HG03066 (cell line): ENCODE results near the gene PITPNM3.

ENCODE experiments used
- ATAC-seq: cut with Tn5 transposase; IDR thresholded peaks from one replicate; pipeline ENCODE4 v1.9.1; 2021; ENCODE audit warnings: low read depth; ENCODE audit not compliant: unreplicated experiment

Gene PITPNM3

DNA sequence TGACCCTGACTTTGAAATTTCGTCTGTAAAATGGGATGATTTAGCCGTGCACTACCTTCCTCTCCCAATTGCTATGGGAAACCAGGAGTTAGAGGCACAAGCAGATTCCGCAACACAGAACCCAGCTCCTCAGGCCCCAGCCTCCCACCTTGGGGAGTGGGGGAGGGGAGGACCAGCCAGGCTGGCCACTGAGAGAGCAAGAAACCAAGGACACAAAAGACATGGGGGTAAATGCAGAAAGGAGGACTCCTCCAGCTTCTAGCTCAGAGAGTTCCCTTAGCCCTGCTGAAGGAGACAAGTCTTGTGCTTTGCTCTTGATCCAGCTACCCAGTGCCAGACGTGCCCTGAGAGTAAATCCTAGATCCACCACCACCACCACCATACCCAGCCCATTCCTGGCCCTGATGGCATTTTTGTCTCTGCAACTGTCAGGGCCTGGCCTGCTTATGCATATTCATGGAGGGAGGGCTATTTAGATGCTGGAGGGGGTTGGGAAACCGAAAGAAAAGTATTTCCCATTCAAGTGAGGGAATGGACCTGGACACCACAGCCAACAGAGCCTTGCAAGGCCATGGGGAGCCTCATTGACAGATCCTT is 25.9 kb downstream of the PITPNM3 start:
- no peak for ATAC-seq

DNA sequence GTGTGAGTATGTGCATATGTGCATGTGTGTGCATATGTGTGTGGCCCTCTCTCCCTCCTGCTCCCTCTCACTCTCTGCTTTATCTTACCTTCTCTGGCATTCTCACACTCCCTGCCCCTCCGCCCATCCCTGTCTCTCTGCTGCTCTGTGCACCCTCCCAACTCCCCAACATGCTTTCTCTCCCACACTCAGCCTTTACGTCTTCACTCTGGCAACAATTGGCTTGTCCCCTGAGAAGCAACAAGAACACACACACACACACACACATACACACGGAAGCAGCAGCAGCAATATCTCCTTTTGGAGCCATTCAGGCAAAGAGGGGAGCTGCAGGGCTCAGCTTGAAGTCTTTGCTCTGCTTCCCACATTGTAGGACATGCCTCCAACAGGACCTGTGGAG is 27.8 kb downstream of the PITPNM3 start:
- ATAC-seq, result no peak

DNA sequence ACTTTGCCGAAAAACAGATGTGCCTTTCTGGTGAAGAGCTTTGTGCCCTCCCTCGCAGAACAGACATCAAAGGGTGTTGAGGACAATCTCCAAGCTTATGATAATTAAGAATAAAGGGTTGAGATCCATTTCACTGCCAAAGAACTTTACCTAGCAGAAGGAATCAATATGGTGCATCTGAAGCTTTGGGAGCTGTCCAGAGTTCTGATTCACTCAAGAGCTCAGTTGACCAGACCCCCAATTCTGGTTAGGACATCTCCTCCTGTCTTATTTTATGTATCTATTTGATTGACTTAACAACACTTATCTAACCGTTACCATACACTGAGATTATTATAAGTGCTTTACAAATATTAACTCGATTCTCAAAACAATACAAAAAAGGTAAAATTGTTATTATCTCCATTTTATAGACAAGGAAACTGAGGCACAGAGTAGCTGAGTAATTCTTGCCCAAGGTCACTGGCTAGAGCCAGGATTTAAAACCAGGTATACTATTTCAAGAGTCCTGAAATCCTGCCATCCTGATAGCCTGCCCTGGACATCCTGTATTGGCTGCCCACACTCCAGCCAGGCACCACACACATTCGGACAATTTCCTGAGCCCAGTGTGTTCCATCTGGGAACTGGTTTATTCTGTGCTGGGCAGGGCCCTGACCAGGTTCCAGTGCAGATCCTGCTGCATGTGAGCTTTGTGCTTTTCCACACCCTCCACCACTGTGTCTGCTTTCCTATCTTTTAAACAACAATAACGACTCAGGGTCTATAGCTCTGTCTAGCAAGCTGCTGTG is 29.8 kb downstream of the PITPNM3 start:
- ATAC-seq, result no peak

DNA sequence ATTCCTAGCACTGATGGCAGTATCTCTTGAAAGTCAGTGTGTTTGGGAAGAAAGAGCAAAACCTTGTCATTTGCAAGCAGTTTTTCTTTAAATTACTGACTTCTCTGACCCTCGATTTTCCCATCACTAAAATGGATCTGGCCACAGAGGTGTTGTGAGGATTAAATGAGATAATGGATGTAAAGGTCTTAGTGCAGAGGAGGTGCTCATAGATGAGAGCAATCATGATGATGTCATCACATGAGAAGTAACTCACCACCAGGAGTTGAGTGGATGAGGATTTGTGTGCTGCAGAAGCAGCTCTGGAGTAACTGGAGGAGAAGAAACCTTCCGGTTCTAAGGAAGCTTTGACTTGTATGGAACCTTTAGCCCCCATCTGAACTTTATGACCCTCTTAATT is 30.6 kb downstream of the PITPNM3 start:
- no peak for ATAC-seq

DNA sequence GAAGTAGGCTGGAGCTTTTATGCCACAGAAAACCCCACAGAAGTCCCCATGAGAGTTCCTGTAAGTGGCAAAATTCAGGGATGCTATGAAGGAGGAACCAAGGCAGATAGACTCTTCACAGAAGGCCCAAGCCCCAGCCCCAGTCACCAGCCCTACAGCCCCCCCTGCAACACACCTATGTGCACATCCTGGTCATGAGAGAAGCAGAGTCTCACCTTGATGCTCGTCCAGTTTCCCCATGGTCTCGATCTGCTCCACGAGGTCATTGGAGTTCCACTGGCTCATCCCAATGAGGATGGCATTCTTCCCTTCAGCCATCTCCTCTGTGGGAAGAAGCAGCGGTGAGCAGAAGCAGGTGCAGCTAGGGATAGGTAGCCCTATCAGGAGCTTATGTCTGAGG is 31.2 kb downstream of the PITPNM3 start:
- ATAC-seq, result no peak

DNA sequence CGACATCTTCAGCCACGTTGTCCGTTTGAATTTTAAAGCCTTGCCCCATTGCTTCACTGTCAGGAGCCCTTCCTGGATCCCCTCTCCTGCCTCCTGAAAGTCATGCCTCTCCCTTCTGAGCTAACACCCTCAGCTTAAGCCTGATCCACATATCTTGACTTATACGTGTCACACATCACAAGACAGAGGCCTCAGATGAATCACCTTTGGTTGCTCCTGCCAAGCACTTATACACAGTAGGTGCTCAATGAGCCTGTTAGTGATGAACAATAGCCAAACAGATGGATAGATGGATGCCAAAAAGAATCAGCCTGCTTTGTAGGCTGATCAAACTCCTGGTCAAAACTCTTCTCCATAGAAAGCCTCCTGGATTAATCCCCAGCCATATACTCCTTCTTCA is 31.8 kb downstream of the PITPNM3 start:
- ATAC-seq, result no peak

DNA sequence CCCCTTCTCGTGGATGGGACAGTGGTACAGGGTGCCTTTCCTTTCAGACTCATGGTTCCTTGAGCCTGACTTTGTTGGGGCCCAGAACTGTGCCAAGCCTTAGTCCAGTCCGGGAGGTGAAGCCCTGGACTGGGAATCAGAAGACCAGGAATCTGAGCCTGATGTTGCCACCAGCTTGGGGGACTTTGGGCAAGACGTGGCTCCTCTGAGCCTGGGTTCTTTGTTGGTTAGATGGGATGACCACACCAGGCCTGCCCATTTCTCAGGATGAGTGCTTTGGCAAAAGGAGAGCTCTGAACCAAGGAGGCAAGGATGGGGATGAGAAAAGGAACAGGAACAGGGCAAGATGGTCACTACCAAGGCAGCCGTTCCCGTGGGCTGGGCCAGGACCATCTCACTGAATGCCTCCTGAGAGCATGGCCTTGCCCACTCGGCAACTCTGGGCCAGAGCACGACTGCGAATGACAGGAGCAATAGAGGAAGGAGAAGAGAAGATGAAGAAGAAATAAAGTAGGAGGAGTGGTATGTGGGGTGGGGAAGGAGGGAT is 32.5 kb downstream of the PITPNM3 start:
- ATAC-seq, result no peak

DNA sequence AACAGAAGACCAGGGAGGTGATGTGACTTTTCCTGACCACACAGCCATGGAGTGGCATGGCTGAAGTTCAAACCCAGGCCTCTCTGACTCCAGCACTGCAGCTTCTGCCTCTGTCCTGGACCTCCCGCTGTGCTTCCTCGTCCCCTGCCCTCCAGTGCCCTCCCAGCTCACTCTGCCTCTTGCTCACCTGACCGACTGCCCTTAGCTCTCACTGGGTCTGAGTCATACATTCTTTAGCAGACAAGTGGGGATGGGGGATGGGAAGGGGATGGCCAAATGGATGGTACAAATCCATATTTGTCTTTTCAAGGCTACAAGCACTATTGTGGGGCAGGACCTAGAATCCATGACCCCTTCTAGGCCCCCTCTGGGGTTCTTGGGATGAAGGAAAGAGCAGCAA is 33.0 kb downstream of the PITPNM3 start:
- ATAC-seq, result no peak

DNA sequence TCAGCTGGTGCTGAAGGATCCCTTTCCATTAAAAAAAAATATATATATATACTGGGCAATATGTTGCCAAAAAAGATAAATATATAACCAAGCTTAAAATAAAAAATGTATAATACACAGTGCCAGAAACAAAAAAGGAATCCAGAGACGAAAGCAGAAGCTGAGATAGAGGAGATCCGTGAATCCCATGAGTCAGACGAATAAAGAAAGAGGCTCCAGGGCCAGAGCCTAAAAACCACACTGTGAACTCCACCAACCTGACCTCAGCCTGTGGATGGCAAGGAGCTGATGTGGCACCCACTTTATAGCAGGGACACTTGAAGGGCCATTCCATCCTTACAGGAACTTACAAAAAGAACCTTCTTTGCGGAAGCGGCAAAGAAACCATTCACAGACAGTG is 34.8 kb downstream of the PITPNM3 start:
- no peak for ATAC-seq

DNA sequence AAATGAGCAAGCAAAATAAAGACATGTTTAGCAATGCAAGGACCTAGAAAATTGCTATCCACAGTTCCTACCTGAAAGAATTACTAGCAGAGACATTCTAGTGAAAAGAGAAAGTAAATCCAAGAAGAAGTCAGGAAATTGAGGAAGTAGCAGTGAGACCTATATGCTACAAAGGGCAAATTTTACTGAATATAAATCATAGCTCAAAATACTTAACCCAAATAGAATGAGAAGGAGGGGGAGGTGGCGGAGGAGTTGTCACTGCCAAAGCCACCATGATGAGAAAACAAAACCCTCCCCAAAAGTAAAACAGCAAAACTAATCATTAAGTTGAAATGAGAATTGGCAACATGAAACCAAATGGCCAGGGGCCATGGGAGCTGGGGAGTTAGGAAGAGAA is 39.3 kb downstream of the PITPNM3 start:
- ATAC-seq, result no peak

DNA sequence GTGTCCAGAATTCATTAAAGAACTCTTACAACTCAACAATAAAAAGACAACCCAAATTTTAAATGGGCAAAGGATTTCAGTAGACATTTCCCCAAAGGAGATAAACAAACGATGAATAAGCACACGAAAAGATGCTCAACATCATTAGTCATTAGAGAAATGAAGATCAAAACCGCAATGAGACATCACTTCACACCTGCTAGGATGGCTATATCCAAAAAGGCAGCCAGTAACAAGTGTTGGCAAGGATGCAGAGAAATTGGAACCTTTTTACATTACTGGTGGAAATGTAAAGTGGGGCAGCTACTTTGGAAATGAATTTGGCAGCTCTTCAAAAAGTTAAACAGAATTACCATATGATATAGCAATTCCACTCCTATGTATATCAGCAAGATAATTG is 42.0 kb downstream of the PITPNM3 start:
- no peak for ATAC-seq

DNA sequence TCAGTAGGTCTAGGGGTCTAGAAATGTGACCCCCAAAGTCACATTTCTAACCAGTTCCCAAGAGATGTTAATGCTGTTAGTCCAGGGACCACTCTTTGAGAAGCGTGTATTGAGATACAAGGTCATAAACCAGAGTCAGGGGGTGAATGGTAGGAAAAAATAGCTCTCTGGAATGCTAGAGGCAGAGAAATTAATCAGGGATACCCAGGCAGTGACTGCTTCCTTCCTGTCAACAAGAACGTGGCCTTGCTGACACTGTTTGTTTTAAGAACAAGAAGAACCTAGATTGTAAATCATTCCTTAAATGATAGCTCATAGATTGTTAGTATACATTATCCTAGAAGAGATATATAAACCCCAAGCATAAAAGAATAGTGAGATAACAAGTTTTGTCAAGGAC is 43.8 kb downstream of the PITPNM3 start:
- ATAC-seq, result no peak

DNA sequence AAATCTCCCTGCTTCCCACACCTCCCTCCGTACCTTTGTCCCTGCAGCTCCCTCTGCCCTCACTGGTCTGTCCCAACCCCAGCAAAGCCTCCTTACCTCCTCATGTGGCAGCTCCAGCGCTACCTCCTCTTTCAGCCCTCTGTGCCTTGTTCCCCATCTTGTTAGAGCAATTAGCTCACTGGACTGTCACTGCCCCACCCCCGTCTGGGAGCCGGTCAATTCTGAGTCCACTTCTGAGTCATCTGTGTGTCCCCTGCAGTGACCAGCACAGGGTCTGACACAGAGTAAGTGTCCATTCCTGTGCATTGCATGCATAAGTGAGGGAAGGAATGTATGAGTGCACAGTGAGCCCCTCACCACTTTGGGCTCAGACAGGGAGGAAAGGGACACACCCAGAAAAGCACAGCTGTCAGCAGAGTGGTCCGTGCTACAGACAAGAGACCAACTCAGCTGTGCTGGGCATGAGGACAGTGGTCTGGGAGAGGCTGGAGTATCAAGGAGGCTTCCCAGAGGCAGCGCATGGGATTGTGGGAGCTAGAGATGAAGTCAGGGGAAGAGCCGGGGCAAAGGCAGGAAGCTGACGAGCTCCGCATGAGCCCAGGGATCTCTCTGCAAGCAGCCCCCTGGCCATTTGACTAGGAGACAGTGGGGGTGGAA is 45.9 kb downstream of the PITPNM3 start:
- no peak for ATAC-seq

DNA sequence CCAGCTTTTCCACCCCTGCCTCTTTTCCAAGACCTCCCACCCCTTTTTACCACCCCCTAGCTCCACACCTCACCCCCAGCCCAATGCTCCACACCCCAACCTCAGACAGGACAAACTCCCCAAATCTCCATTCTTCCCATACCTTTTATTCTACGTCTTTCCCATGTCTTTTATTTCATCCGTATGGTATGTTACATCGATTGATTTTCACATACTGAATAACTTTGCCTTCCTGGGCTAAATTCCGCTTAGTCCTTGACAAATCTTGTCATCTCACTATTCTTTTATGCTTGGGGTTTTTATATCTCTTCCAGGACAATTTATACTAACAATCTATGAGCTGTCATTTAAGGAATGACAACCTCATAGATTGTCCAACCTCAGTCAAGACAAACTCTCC is 46.4 kb downstream of the PITPNM3 start:
- ATAC-seq, result no peak

DNA sequence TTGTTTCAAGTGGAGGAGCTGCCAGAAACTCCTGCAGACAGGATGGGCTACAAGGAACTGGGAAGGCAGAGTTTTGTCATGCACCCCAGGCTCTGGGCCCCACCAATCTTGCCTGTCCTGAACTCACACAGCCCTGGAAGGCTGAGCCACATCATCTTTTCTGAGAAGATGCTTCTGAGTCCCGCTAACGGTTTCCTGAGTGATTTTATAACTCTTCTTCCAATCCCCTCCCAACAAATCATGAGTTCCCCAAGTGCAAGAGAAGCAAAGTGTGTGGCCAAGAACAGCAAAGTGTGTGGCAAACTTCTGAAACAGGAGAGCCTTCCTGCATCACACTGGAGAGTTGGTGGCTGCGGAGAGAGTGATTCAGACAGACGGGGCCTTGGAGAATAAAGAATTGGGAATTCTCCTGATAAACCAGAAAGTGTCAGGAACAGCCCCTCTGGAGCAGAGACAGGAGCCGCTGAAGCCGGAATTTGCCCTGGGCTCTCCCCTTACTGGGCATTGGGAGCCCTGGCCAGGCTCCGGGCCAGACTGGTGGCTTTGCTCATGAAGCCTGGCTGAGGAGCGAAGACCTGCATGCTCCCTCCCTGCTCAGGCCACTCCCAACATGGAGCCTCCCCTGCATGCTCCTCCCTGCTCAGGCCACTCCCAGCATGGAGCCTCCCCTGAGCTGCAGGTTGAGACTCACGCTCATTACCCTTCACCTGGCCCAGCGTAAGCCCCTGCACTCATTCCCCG is 47.2 kb downstream of the PITPNM3 start:
- ATAC-seq, result no peak

DNA sequence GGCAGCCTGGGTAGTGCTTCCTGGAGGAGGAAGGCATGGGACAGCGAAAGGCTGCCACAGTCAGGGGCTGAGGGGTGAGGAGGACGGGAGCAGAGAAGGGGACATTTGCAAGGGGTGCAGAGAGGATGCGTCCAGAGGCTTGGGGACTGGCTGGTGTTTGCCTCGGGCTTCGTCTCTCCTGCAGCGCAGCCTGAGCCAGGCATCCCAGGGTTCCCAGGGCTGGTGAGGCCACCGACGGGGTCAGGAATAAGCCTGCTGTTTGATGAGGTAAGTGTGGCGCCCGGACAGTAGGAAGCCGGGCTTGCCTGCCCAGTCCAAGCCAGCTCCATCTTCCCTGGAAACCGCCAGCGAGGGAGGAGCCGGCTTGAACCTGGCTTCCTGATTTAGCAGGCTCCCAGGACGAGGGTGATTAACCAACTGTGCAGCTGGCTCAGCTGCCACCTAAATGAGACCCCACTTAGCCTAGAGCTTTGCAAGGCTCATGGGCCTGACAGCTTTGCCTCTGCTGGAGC is 47.8 kb downstream of the PITPNM3 start:
- no peak for ATAC-seq

DNA sequence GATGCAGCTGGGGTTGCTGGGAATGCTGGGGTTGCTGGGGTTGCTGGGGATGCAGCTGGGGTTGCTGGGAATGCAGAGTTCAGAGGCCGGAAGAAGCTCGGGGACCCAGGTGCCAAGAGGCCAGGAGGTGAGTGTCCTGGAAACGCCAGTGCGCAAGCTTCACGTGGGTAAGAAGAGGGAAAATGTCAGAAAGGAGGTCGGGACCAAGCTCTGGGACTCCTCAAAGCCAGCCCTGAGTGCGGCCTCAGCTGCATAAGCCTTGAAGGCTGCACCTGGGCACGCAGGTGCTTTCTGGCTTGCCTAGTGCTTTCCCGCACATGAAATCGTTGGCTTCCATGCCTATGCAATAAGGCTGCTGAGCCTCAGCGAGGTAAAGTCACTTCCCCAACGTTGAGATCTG is 48.3 kb downstream of the PITPNM3 start:
- no peak for ATAC-seq

DNA sequence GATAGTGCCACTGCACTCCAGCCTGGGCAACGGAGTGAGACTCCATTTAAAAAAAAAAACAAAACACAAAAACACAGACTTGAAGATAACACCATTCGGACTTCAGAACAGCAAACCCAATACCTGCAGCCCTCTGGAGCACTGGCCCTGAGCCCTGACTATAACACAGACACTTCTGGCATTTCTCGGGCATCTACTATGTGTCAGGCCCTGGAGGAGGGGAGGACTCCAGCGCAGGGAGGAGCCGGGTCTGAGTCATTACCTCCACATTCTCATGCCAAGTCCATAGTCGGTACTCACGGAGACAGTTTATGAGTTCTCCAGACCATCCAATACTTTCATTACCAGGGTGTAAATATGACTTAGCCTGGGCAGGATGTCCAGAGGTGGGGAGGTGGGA is 48.8 kb downstream of the PITPNM3 start:
- ATAC-seq, result no peak

DNA sequence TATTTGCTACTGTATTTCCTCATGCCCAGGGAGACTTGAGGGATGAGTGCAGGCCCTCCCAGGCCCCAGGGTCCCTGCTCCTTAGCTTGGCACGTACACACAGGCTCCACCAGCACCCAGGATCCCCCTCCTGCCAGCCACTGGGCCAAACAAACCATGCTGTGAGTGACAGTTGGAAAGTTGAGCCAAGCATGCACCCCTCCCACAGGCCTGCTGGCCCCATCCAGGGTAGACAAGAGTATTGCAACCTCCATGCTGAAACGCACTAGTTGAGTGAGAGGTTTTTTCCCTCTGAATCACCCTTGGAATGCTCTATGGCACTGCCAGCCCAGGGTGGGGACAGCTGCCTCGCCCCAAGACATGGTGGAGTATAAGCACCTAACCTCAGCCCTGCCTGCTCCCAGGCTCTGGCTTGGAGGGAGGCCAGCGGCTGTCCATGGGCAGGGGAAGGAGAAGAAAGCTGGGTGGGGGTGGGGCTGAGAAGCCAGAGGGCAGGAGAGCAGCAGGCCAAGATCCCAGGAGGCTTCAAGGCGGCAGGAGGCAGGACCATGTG is 49.6 kb downstream of the PITPNM3 start:
- ATAC-seq, result no peak

DNA sequence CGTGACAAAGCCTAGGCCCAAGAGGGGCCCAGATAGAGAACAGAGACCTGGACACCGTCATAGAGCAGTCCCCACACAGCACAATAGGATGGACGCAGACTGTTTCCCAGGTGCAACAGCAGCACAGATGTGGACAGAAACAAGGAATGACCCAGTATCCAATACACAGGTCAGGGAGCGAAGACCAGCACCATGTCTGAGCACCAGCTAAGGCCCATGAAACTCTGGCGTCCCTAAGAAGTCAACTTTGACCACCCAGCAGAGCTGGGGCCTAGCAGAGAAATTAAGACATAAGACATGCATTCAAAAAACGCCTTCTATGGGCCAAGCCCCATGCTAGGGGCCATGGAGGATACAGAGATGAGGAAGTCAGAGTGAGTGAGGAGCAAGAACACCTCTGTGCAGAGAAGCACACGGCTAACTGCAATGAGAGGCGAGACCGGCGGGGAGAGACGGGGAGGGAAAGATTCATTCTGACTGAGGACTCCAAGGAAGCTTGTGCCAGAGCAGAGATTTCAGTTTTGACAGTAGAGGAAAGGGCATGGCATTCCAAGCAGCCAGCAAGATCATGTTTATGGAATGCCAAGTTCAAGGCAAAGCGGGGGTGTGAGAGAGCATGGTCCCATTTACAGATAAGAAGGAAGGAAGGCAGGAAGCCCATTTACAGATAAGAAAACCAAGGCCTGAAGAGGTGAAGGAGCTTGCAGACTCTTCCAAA is 50.8 kb downstream of the PITPNM3 start:
- ATAC-seq, result no peak
